HepG2 (cell line): ENCODE measurements around the gene ZNF488. TPM values are rescaled to one million over a fixed set of nuclear protein-coding genes. Genes with fewer than 3 reads are reported as not detected.

Experiments
- ATAC-seq: fragments of 200-7000 bp; cut with Tn5 transposase; 3 replicates; pipeline ENCODE4 v1.9.1; 2020; ENCODE audit warnings: mild to moderate bottlenecking, moderate library complexity
- BruUV-seq: library from RNA; stranded (reverse); fragments of 400-500 nt; replicated peaks from 2 replicates; lab custom pipeline; 2021; lab: Mats Ljungman, UMichigan
- CTCF ChIA-PET: fragments of 300-600 bp; formaldehyde crosslinking; extraction: SDS; loops from one replicate; lab custom pipeline; 2021; ENCODE audit warnings: low total read pairs, inconsistent platforms, low intra/inter-chr PET ratio; lab: Yijun Ruan, JAX
- POLR2A ChIA-PET: fragments of 350-600 bp; sonication (Branson Sonifier 250); formaldehyde crosslinking; loops from one replicate; lab custom pipeline; 2020; ENCODE audit warnings: antibody characterized with exemption, inconsistent platforms; lab: Yijun Ruan, JAX
- DNase-seq: peaks from one replicate; pipeline ENCODE4 v3.0.0-alpha.2; 2015; ENCODE audit warnings: low spot score
- FAIRE-seq: peaks from 3 replicates; lab custom pipeline; 2011; peaks lifted over from hg19 to GRCh38; lab: Jason Lieb, UNC
- H2AFZ ChIP-seq: one replicate; pipeline ENCODE4 v1.6.1; 2011; ENCODE audit warnings: low read length, inconsistent platforms
- H3K27ac ChIP-seq: fragments of 300-600 bp; 3 replicates; pipeline ENCODE4 v1.8.0; 2011; ENCODE audit warnings: mixed run types, mild to moderate bottlenecking, mixed read lengths, low read length, inconsistent platforms; ENCODE audit not compliant: insufficient read depth; ENCODE audit errors: extremely low read length
- H3K27me3 ChIP-seq, 2 experiments: fragments of 200-600 bp in 1 of 2; 2 replicates in 1 of 2; 3 replicates in 1 of 2; pipeline versions ENCODE4 v1.6.0 to v1.8.0; 2011; ENCODE audit warnings: low read length in 2 of 2, mild to moderate bottlenecking in 2 of 2, moderate library complexity in 2 of 2, inconsistent platforms in 1 of 2; ENCODE audit not compliant: insufficient read depth in 2 of 2, control insufficient read depth in 1 of 2
- H3K36me3 ChIP-seq, 2 experiments: fragments of 200-600 bp in 1 of 2; replicated peaks in 1 of 2; 2 replicates in 1 of 2; 3 replicates in 1 of 2; pipeline versions ENCODE4 v1.5.1 to v1.8.0; 2011; ENCODE audit warnings: low read length in 2 of 2, inconsistent platforms in 1 of 2; ENCODE audit not compliant: insufficient read depth in 2 of 2, control insufficient read depth in 1 of 2
- H3K4me1 ChIP-seq: 2 replicates; pipeline ENCODE4 v1.5.1; 2012; ENCODE audit warnings: low read length, inconsistent platforms; ENCODE audit not compliant: insufficient read depth
- H3K4me2 ChIP-seq: 2 replicates; pipeline ENCODE4 v1.6.0; 2011; ENCODE audit warnings: low read depth, low read length, inconsistent platforms
- H3K4me3 ChIP-seq, 3 experiments: fragments of 200-600 bp in 1 of 3; sonication (generic), shearing (Covaris generic) in 1 of 3; replicated peaks in 1 of 3; 2 replicates each; pipeline ENCODE4 v1.5.1; 2011 to 2016; ENCODE audit warnings: low read length in 3 of 3, inconsistent platforms in 2 of 3, low read depth in 2 of 3, mild to moderate bottlenecking in 2 of 3, control low read depth in 1 of 3, mixed read lengths in 1 of 3; ENCODE audit not compliant: insufficient read depth in 1 of 3
- H3K79me2 ChIP-seq: one replicate; pipeline ENCODE4 v1.6.1; 2011; ENCODE audit warnings: low read length, inconsistent platforms; ENCODE audit not compliant: insufficient read depth
- H3K9ac ChIP-seq: 2 replicates; pipeline ENCODE4 v1.6.0; 2011; ENCODE audit warnings: mild to moderate bottlenecking, low read depth, low read length, inconsistent platforms; ENCODE audit not compliant: insufficient read depth
- H3K9me3 ChIP-seq: 2 replicates; pipeline ENCODE4 v1.5.1; 2012; ENCODE audit warnings: mild to moderate bottlenecking, low read length
- H4K20me1 ChIP-seq: 2 replicates; pipeline ENCODE4 v1.6.0; 2011; ENCODE audit warnings: inconsistent platforms, mild to moderate bottlenecking, low read length, moderate library complexity; ENCODE audit not compliant: insufficient read depth
- HOMEZ ChIP-seq: IDR thresholded peaks from 2 replicates; pipeline ENCODE4 v1.6.1; 2016; ENCODE audit warnings: low read depth
- MXI1 ChIP-seq: IDR thresholded peaks from 3 replicates; pipeline ENCODE4 v1.6.1; 2012; ENCODE audit warnings: low read depth, low read length, inconsistent platforms, borderline replicate concordance
- MYNN ChIP-seq: sonication (generic); formaldehyde crosslinking; IDR thresholded peaks from 2 replicates; pipeline ENCODE4 v1.4.0; 2020; ENCODE audit warnings: mild to moderate bottlenecking, low read depth, missing genetic modification reagents
- RNF2 ChIP-seq: fragments of 450-650 bp; conservative IDR thresholded peaks from 2 replicates; pipeline ENCODE4 v1.6.1; 2016; ENCODE audit warnings: low read depth
- SMYD3 ChIP-seq: sonication (generic); formaldehyde crosslinking; IDR thresholded peaks from 2 replicates; pipeline ENCODE4 v1.8.1; 2023; ENCODE audit warnings: mild to moderate bottlenecking, missing genetic modification reagents
- SPEN ChIP-seq: sonication (generic); formaldehyde crosslinking; IDR thresholded peaks from 2 replicates; pipeline ENCODE4 v1.5.1; 2020; ENCODE audit warnings: low read depth, mild to moderate bottlenecking, missing genetic modification reagents
- TARDBP ChIP-seq: sonication (generic); formaldehyde crosslinking; IDR thresholded peaks from 2 replicates; pipeline ENCODE4 v1.8.0; 2022; ENCODE audit warnings: mild to moderate bottlenecking, missing genetic modification reagents
- YY1 ChIP-seq: IDR thresholded peaks from 2 replicates; pipeline ENCODE4 v1.6.1; 2011; ENCODE audit warnings: low read length, low read depth, moderate library complexity, mild to moderate bottlenecking; ENCODE audit not compliant: insufficient read depth, insufficient replicate concordance
- ZMAT5 ChIP-seq: sonication (generic); formaldehyde crosslinking; IDR thresholded peaks from 2 replicates; pipeline ENCODE4 v1.5.0; 2020; ENCODE audit warnings: mild to moderate bottlenecking, low read depth, missing genetic modification reagents, borderline replicate concordance
- ZNF362 ChIP-seq: sonication (generic); formaldehyde crosslinking; IDR thresholded peaks from 2 replicates; pipeline ENCODE4 v1.4.0; 2020; ENCODE audit warnings: missing genetic modification reagents, mild to moderate bottlenecking, borderline replicate concordance
- ZNF556 ChIP-seq: sonication (generic); formaldehyde crosslinking; IDR thresholded peaks from 2 replicates; pipeline ENCODE4 v1.4.0; 2020; ENCODE audit warnings: mild to moderate bottlenecking, missing genetic modification reagents, borderline replicate concordance
- ZNF629 ChIP-seq: sonication (generic); formaldehyde crosslinking; conservative IDR thresholded peaks from 2 replicates; pipeline ENCODE4 v1.5.0; 2020; ENCODE audit warnings: missing genetic modification reagents
- ZNF841 ChIP-seq: sonication (generic); formaldehyde crosslinking; IDR thresholded peaks from 2 replicates; pipeline ENCODE4 v1.8.1; 2023; ENCODE audit warnings: missing genetic modification reagents, borderline replicate concordance
- ZNF891 ChIP-seq: sonication (generic); formaldehyde crosslinking; IDR thresholded peaks from 2 replicates; pipeline ENCODE4 v1.5.0; 2020; ENCODE audit warnings: mild to moderate bottlenecking, missing genetic modification reagents
- whole genome bisulfite sequencing: methylation state at CpG from one replicate; pipeline ENCODE4 v1.1.6; 2017; ENCODE audit warnings: low lambda C conversion rate; 5-methylcytosine and 5-hydroxymethylcytosine counted together
- in situ Hi-C: cut with HindIII; loops from 2 replicates; pipeline ENCODE4 v1.10.0; 2017; ENCODE audit warnings: low pct_unique_long_range_greater_than_20kb; ENCODE audit not compliant: extremely low pct_ligation_motif_present
- intact Hi-C: fragments of 100-400 bp; cut with micrococcal nuclease; formaldehyde crosslinking; loops from one replicate; pipeline ENCODE4 v1.10.0; 2022; ENCODE audit not compliant: unreplicated experiment
- polyA plus RNA-seq, 8 experiments: library from polyadenylated mRNA; depleted of rRNA in 3 of 8; stranded (reverse) in 7 of 8; unstranded in 1 of 8; fragments of >200 nt; fragmentation: Illumina TruSeq in 4 of 8; extraction: Trizol in 4 of 8; gene quantifications; 2 replicates each; pipeline versions ENCODE4 v1.2.1 to v1.2.3, GENCODE V29; 2011 to 2016; ENCODE audit warnings: low read depth in 4 of 8, missing spikeins in 1 of 8, mixed read lengths in 1 of 8; ENCODE audit not compliant: insufficient read depth in 1 of 8
- total RNA-seq, 5 experiments: library from RNA; depleted of rRNA; stranded (reverse); fragments of >200 nt; fragmentation: Illumina TruSeq; extraction: Trizol; gene quantifications; 2 replicates each; pipeline ENCODE4 v1.2.3, GENCODE V29; 2016; ENCODE audit warnings: low read depth in 1 of 5

The ZNF488 gene
- total and polyA plus RNA-seq, 2 of the 13 experiments (the other 11 are each of a cell fraction or from before 2014, with no cell fraction given), result 0.13 to 0.15 TPM

- H3K27ac ChIP-seq, result no peak overlapping the region
- no peaks in the 10 kb centered on the region for H3K9me3 ChIP-seq
- DNase-seq (no peak), ATAC-seq (no peak), FAIRE-seq (no peak)
- intact Hi-C loops, result no loop called here
- ChIA-PET POLR2A (no interaction called here), CTCF (no interaction called here)
- no peaks in the 10 kb centered on the region for H3K36me3 ChIP-seq
- no peak overlapping the region for H2AFZ ChIP-seq
- no peak overlapping the region for H3K9ac ChIP-seq
- peaks cover 1% of the 10 kb centered on the region; the same call in 1 of the 2 replicates for H3K4me1 ChIP-seq
- BruUV-seq, result no TSS peak
- no peak overlapping the region for H3K4me2 ChIP-seq
- 0% methylated on average over 1 of the region's 3 CpGs for WGBS
- peaks cover 0 to 2% of the 10 kb centered on the region in 2 experiments; a peak in 2 of 5 replicates for H3K27me3 ChIP-seq
- H4K20me1 ChIP-seq, result no peaks in the 10 kb centered on the region
- H3K4me3 ChIP-seq, result no peak overlapping the region
- TF ChIP-seq ZNF891 (CRISPR knock-in tag) (no peak), ZMAT5 (CRISPR knock-in tag) (no peak), MYNN (no peak), HOMEZ (no peak), ZNF841 (CRISPR knock-in tag) (no peak), ZNF556 (CRISPR knock-in tag) (no peak), TARDBP (CRISPR knock-in tag) (no peak), RNF2 (no peak), YY1 (no peak), ZNF362 (CRISPR knock-in tag) (no peak), MXI1 (no peak), ZNF629 (no peak), SMYD3 (CRISPR knock-in tag) (no peak), SPEN (CRISPR knock-in tag) (no peak)
- no peaks in the 10 kb centered on the region for H3K79me2 ChIP-seq
- in situ Hi-C loops, result no loop called here
Observed at GRCh38 chr10:47358457-47358856, 25.6 kb downstream of the ZNF488 start.
